ENCODE results near the gene SLITRK4.

DNA sequence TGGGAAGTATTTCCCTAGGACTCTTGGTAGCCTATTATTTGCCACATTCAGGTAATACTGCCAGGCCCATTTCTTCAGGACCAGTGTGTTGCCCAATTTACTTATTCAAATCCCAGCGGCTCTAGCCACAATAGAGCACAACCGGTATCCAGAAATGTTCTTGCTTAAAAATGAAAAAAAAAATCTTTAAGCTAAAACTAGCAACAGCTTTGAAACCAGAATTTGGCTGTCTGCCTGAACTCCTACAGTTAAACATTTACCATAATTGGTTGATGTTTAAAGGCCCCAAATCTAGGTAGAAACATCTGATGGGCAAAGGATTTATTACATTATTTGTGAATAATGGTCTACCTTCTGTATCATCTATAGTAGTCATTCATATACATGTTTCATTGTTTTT, 930 bp upstream of the SLITRK4 start:
- TF ChIP-seq CTCF (IDR thresholded peaks at IDR 0.05 in 4 of 5, conservative IDR thresholded peaks at IDR 0.05 in 1 of 5) (no peak), POLR2A (IDR thresholded peaks at IDR 0.05) (no peak)

Measured in gastrocnemius medialis (tissue), 4 donors.